Suprapubic skin (tissue), 3 donors: ENCODE measurements around the gene ARHGAP10.

Experiments used
- POLR2A ChIP-seq, 2 donors: fragments of 450-650 bp; IDR thresholded peaks; one replicate each; pipeline ENCODE4 v1.6.1; 2017; ENCODE audit warnings: antibody characterized with exemption in 2 of 2, mild to moderate bottlenecking in 2 of 2, moderate library complexity in 2 of 2
- TF ChIP-seq, protein P1 (sequence below), 2 donors: fragments of 200-600 bp in 1 of 2; fragments of 450-650 bp in 1 of 2; sonication (generic) in 1 of 2; IDR thresholded peaks; one replicate each; pipeline ENCODE4 v1.5.1; 2016 to 2019; ENCODE audit warnings: antibody characterized with exemption in 2 of 2, mild to moderate bottlenecking in 1 of 2, moderate library complexity in 1 of 2

DNA sequence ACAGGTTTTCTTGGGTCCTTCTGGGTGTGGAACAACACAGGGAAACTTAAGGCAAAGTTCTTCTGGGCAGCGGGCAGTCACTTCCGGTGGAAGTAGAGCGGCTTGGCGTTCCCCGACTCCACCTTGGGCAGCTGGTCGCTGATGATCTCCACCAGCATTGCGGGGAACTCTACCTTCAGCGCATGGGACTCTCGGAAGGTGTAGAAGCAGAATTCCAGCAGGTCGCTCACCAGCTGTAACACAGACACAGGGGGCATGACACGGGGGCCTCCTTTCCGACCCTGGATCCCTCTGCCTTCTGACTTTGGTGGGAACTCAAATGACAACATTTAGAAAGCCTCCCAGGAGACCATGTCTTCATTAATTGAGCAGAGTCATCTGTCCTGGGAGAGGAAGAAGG is 349.4 kb downstream of the ARHGAP10 start:
- TF ChIP-seq, protein P1, sequence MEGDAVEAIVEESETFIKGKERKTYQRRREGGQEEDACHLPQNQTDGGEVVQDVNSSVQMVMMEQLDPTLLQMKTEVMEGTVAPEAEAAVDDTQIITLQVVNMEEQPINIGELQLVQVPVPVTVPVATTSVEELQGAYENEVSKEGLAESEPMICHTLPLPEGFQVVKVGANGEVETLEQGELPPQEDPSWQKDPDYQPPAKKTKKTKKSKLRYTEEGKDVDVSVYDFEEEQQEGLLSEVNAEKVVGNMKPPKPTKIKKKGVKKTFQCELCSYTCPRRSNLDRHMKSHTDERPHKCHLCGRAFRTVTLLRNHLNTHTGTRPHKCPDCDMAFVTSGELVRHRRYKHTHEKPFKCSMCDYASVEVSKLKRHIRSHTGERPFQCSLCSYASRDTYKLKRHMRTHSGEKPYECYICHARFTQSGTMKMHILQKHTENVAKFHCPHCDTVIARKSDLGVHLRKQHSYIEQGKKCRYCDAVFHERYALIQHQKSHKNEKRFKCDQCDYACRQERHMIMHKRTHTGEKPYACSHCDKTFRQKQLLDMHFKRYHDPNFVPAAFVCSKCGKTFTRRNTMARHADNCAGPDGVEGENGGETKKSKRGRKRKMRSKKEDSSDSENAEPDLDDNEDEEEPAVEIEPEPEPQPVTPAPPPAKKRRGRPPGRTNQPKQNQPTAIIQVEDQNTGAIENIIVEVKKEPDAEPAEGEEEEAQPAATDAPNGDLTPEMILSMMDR (IDR thresholded peaks at IDR 0.05) = no peak
- TF ChIP-seq POLR2A (IDR thresholded peaks at IDR 0.05) = no peak
